Posterior cingulate gyrus (tissue), 11 donors: ENCODE results near the gene TBC1D22A.

Experiments used
- DNase-seq, 10 donors: peaks; one replicate each; pipeline versions ENCODE4 v3.0.0 to v3.0.0-alpha.2; 2020 to 2021; ENCODE audit warnings: mixed read lengths in 3 of 10
- intact Hi-C: fragments of 100-400 bp; cut with DNase I; formaldehyde crosslinking; loops from one replicate; pipeline ENCODE4 v1.15.1; 2023

Gene TBC1D22A

GRCh38 chr22:46826438-46827135 lies 64.1 kb downstream of the TBC1D22A start:
- DNase-seq = peak in 1 of 10 donors; percentile 43
- intact Hi-C loops = no loop called here

DNA sequence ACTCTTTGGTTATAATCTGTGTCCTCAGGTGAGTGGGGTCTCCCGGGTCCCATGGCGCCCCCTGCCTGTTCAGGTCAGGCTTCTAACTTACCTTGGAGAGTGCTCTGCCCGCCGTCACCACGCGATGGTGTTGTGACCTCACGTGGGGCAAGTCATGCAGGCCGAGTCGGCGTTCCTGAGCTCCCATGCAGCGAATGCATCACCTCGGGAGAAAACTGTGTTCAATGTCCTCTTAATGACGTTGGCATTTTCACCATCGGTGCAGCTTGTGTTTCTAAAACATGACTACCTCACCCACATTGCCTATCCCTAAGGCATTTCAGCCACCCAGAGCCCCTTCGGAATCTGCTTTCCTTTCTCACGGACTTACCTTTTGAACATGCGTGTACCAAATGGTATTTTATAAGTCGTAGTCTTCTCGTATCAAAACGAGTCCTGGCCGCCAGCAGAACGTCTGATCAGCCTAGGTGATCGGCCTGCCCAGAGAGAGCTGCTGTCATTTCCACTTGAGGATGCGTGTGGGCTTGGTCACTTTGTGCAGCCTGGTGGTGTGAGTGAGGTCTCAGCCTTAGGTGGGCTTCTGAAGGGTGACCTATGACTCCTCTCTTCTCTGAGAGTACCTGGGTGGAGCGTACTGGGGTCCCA lies 64.8 kb downstream of the TBC1D22A start:
- intact Hi-C loops = no loop called here
- peak in 1 of 10 donors; percentile 57 for DNase-seq

DNA sequence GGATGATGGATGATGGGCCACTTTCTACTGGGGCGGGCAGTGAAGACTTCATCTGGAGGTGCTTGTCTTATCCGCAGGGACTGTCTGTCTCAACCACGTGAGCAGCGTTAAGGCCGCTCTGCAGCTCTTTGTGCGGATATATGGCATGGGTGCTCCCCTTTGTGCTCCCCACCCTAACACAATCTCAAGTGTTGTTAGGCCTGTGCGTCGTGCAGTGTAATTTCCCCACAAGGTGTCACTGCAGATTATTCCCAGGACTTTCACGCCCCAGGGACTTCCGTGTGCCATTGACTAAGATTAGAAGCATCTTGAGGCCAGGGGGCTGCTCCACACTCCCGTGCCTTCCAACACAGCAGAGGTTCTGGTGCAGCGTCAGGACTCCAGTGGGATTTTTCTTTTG lies 65.3 kb downstream of the TBC1D22A start:
- intact Hi-C loops = no loop called here
- DNase-seq = peak in 1 of 10 donors; percentile 42

DNA sequence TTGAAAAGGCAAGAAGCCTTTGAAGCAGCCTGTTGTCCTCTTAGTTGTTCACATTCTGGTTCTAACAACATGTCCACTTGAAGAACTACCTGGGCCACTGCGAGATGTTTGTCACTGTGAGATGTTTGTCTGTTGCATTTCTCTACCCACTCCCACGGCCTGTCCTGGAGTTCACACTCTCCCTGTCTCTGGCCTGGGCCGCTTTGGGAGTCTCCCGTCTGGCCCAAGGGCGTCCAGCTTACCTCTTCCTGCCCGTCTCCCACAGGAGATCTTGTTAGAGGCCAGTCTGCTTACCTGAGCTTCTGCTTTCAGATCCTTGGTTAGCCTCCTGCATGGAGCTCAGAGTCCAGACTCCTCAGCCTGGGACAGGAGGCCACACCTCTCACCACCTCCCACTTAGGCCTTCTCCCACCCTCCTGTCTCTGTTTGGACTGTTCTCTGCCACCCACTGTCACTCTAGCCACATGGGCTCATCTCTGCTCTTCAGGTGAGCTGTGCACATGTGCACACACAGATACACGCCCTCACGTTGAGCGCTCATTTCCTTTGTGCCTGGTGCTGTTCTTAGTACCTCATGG lies 66.0 kb downstream of the TBC1D22A start:
- intact Hi-C loops = no loop called here

GRCh38 chr22:46829117-46829891 lies 66.9 kb downstream of the TBC1D22A start:
- peak in 1 of 10 donors; percentile 17 for DNase-seq
- intact Hi-C loops = no loop called here

More for the DNA sequence above, 66.0 kb downstream of the TBC1D22A start:
- DNase-seq = peak in 1 of 10 donors; percentile 44

DNA sequence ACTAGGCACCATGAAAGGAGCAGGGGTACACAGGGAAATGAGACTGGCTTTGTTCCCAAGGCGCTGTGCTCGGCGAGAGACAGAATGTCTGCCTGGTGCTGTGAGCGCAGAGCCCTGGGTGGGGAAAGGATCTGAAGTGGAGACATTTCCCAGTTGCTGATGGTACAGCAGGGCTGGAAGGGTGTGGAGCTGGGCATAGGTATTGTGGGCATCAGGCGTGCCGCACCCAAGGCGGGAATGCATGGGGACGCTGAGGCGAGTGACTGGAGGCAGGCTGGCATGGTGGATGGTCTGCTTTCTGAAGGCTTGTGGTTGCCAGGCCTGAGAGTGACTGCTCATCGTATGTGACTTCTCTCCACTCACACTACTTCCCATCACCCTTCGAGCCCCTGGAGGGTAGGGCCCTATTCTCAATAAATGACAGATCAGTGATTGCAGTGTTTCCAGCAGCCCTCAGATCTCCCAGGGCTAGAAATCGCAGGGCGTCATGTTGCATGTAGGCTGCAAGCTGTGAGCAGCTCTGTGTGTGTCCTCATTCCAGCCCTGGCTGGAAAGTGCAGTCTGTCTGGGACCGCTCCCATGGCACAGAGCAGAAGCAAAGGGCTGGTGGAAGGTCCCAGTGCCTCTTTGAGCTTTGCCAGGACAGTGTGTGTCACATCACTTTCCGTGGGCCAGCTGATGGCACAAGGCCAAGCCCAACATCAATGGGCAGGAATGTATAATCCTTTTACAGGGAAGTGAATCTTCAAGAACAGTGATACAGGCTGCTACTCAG lies 67.7 kb downstream of the TBC1D22A start:
- DNase-seq = peak in 5 of 10 donors; percentile 26 to 89 (median 33)
- intact Hi-C loops = no loop called here

- DNase-seq = peak in 1 of 10 donors; percentile 56
- intact Hi-C loops = no loop called here
Observed at GRCh38 chr22:46830841-46831240, 68.4 kb downstream of the TBC1D22A start.

- intact Hi-C loops = no loop called here
- DNase-seq = peak in 4 of 10 donors; percentile 28 to 92 (median 59)
Observed at GRCh38 chr22:46833228-46833627, 70.8 kb downstream of the TBC1D22A start.

- intact Hi-C loops = no loop called here
- DNase-seq = no peak
Observed at GRCh38 chr22:46834021-46834737, 71.7 kb downstream of the TBC1D22A start.

DNA sequence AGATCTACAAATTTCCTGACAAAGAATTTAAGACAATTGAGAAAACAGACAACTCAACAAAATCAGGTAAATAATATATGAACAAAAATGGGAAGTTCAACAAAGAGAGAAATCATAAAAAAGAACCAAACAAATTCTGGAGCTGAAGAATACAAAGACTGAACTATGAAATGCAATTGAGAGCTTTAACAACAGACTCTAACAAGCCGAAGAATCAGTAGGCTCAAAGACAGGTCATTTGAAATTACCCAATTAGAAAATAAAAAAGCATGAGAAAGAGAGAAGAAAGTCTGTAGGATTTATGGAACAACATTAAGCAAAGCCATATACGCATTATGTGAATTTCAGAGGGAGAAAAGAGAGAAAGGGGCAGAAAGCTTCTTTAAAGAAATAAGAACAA lies 72.8 kb downstream of the TBC1D22A start:
- intact Hi-C loops = no loop called here

GRCh38 chr22:46835693-46836092 lies 73.2 kb downstream of the TBC1D22A start:
- intact Hi-C loops = no loop called here
- DNase-seq = no peak

More for the DNA sequence above, 72.8 kb downstream of the TBC1D22A start:
- no peak for DNase-seq

- intact Hi-C loops = loop anchor here (10.0 kb wide), 1 partner anchor 1653 kb away; no protein-coding TSS in a partner anchor
- no peak for DNase-seq
Observed at GRCh38 chr22:46841522-46841921, 79.1 kb downstream of the TBC1D22A start.

- DNase-seq = peak in 1 of 10 donors; percentile 81
- intact Hi-C loops = loop anchor here (10.0 kb wide), 1 partner anchor 1652 kb away; no protein-coding TSS in a partner anchor
Observed at GRCh38 chr22:46842606-46843005, 80.2 kb downstream of the TBC1D22A start.

DNA sequence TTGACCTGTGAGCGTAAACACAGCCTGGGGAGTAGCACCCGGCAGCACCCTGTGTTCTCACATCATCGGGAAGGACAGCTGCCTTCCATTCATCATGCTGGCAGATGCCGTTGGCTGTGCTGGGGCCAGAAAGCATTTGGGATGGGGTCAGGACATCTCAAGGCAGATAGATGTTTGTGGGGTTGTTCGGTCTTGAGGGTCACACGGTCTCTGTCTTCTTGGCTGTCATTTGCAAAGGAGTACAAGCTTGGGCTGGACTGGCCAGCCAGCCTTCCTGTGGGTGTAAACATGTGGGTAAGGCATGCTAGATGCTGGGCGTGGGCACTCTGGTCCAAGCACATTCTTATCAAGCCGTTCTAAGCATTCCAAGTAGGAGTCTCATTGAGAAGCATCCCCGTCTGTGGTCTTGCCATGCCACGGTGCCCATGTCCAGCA lies 81.4 kb downstream of the TBC1D22A start:
- intact Hi-C loops = loop anchor here (10.0 kb wide), 1 partner anchor 1651 kb away; no protein-coding TSS in a partner anchor
- DNase-seq = peak in 3 of 10 donors; percentile 26 to 78 (median 68)

DNA sequence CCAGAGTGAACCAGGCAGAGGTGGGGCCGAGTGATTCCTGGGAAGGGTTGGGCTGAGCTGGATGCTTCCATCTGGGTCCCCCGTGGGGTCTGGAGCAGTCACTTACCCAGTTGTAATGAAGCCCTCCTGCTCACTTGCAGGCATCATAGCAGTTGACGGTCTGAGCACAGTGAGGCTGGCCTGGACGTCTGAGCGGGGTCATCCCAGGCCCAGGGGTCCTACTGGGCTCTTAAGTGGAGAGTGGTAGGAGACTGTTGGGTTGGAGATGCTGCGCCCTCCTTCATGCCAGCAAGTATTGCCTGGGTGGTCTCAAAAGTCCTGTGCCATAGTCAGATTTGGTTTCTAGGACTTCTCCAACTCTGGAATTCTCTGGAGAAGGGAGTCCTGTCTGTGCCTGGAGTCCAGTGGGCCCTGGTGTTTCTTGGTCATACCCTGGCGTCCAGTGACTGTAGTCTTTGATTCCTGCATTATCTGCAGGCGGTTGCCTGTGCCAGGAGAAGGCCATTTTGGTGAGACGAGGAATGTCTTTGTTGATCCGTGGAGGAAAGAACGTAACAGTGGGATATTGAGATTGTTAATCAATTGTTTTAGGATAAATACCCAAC lies 82.3 kb downstream of the TBC1D22A start:
- intact Hi-C loops = loop anchor here (10.0 kb wide), 1 partner anchor 1650 kb away; no protein-coding TSS in a partner anchor
- peak in 2 of 10 donors; percentile 68 to 70 for DNase-seq

DNA sequence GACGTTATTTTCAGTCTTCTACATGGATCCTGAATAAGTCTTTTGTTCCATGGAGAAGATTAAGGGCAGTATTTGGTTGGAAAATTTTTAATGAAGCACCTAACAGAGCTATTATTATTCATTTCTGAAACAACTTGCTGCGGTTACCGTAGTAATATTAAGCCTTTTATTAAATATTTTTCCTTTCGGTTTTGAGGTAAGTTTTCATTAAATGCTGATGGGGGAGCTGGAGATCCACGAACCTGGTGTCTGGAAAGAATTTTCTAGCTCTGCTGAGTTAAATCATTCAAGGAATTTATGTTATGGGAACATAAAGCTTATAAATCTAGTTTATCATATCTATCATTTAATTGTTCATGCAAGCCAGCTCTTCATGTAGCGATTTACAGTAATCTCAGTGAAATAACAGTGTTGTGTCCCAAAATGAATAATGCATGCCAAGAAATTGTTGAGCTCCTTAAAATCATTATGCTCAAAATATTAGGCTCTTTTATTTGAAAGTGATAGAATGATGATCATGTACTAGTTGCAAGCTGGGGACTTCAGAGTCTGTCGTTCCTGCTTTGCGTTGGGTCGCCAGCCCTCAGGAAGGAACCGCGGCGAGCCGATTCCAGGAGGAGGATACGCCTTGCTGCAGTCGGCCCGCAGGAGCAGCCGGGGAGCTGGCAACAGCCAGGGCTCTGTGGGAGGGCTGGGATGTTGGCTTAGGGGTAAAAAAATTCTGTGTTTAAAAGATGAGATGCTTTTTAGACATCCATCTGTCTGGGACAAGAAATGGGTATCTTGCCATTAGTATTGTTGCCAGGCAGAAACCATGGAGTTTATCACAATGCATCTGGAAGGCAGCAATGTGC lies 83.1 kb downstream of the TBC1D22A start:
- intact Hi-C loops = loop anchor here (10.0 kb wide), 1 partner anchor 1649 kb away; no protein-coding TSS in a partner anchor
- DNase-seq = peak in 8 of 10 donors; percentile 48 to 95 (median 56)

- peak in 2 of 10 donors; percentile 51 to 74 for DNase-seq
- intact Hi-C loops = loop anchor here (10.0 kb wide), 1 partner anchor 1649 kb away; no protein-coding TSS in a partner anchor
Observed at GRCh38 chr22:46846150-46846831, 83.8 kb downstream of the TBC1D22A start.
